Measurements from ENCODE around the gene BDH1. TPM values are rescaled to one million over a fixed set of nuclear protein-coding genes. Genes with fewer than 3 reads are reported as not detected.

The BDH1 gene
- total RNA-seq, 1 donor from 2014 or later, result 71.2 TPM

DNA sequence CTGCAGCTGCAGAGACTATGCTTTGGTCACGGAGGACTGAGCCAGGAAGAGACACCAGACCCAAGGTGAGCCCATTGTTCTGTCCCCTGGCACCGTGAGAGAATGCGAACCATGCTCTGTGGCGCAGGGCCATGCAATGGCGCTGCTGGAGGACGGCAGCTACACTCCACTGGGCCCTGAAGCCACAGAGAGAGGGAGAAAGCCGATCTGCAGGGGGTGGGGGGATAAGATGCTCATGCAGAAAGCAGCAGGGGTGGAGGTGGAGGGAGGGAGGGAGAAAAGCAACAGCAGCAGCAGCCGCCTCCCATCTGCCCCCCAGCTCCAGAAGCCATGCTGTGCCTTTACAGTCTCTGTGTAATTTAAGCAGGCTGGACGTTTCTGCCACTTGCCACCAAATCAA, 5.3 kb downstream of the BDH1 start:
- intact Hi-C loops (cut with micrococcal nuclease), result loop anchor here (5.0 to 10.0 kb wide), 4 partner anchors 683 to 1116 kb away; partner anchors contain the start of genes NRROS, SENP5 and UBXN7

DNA sequence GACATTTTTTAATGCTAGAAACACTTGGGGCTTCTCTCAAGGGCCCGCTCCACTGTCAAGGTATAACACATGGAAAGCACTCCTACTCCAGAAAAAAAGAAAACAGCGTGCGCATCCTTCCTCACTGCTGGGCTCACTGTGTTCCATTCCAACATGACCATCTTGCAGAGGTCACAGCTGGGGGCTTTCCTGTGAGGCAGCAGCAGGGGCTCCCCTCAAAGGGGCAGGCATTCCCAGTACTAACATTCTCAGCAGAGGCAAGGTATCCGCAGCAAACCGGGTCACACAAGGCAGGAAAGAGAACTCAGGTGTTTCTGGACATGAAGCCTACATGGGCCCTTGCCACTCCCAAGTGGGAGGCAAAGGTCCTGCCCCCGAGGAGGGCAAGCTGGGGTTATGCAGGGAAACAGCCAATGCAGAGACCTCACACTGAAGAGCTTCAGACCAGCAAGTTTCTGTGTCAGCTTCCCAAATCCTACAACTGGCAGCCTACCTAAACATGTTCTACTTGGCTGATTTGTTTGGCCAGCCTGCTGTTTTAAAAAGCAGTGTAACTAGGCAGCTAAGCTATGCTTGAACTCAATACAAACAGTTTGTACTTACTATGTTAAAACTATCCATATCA, 6.4 kb downstream of the BDH1 start:
- intact Hi-C loops (cut with micrococcal nuclease), result no loop called here

DNA sequence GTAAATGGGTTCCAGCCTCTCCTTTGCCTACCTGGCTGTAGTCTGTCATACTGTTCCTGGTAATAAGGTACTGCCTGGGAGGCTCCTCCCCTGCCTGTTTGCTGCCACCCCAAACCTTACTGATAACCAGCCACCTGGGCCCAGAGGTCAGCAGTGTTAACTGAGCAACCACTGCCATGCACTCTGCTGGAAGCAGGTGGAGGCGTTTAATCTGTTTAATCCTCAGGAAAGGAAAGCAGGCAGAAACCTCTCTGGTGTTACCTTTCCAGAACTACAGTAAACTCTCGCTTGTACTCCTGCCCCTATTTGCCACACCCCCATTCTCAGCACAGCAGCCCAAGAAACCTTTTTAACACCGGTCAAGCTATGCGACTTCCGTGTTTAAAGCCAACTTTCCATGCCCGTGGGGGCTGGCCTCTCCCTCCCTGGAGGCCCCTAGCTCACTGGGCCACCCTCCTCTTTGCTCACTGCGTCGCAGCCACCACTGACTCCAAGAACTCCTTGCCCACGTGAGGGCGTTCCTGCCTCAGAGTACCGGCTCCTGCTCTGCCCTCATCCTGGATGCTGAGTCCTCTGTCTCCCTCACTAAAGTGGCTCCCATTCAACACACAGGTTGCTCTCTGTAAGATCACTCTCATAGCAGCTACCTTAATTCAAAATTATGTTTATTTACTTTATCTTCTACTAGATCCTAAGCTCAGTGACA, 8.3 kb downstream of the BDH1 start:
- intact Hi-C loops (cut with micrococcal nuclease), result no loop called here

GRCh38 chr3:197546307-197547085, 9.3 kb downstream of the BDH1 start:
- intact Hi-C loops (cut with micrococcal nuclease), result no loop called here

DNA sequence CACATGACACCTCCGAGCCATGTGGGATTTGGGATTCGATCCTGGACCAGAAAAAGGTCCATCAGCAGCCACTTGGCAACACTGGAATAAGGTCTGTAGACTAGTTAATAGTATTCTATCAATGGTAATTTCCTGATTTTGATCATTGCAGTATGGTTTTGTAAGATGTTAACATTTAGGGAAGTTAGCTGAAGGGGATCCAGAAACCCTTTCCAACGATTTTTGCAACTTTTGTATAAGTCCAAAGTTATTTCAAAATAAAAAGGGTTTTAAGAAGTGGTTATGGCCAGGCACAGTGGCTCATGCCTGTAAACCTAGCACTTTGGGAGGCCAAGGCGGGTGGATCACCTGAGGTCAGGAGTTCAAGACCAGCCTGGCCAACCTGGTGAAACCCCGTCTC, 10.2 kb downstream of the BDH1 start:
- intact Hi-C loops (cut with micrococcal nuclease), result no loop called here

DNA sequence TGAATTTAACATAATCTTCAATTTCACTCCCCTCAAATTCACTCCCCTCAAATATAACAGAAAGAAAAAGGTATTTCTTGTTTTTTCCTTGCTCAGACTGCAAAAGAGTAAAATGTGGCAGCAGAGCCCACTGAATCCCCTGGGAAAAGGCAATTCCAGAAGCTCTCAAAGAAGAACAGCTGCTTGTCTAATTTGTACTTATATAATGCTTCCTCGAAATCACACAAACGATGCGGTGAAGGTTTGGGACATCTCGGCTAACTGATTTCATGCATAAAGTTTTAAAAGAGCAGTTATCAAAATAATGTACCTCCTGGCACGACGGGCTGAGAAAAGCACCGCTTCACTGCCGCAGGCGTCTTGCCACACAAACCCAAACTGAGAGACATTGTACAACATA, 10.7 kb downstream of the BDH1 start:
- intact Hi-C loops (cut with micrococcal nuclease), result no loop called here

- intact Hi-C loops (cut with micrococcal nuclease), result no loop called here
Observed at GRCh38 chr3:197542741-197543454, 12.9 kb downstream of the BDH1 start.

DNA sequence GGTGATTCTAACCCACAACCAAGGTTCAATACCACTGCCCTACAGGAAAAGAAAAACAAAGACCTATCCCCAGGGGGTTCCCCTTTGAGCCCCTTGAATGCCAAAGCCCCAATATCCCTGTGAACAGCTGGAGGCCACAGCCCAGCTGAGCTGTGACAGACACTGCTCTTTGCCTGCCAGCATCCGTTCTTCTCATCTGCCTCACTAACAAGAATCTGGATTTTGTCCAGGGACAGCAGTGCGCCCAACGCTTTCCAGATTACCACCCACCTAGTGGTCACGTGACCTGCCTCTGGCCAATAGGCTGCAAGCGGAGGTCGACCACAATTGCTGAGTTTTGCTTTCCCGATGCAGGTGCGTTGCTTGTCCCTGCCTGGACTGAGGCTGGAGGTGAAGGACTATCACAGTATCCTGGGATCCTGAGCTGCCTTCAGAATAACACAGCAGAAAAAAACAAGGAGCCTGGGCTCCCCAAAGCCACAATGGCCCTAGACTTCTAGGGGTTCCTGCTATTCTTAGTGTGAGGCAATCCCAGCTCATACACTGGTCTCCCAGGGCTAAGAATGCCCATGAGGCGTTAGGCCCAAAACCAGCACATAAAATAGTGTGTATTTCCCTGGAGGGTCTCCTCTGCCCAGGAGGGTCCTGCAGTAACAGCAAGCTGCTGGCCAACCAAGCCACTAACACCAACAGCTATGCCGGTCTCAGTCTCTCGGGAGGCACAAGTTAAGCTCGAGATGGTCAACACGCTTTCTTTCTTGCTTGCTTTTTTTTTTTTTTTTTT, 13.8 kb downstream of the BDH1 start:
- intact Hi-C loops (cut with micrococcal nuclease), result no loop called here

GRCh38 chr3:197540961-197541377, 14.8 kb downstream of the BDH1 start:
- intact Hi-C loops (cut with micrococcal nuclease), result no loop called here

GRCh38 chr3:197539651-197540051, 16.1 kb downstream of the BDH1 start:
- intact Hi-C loops (cut with micrococcal nuclease), result no loop called here

DNA sequence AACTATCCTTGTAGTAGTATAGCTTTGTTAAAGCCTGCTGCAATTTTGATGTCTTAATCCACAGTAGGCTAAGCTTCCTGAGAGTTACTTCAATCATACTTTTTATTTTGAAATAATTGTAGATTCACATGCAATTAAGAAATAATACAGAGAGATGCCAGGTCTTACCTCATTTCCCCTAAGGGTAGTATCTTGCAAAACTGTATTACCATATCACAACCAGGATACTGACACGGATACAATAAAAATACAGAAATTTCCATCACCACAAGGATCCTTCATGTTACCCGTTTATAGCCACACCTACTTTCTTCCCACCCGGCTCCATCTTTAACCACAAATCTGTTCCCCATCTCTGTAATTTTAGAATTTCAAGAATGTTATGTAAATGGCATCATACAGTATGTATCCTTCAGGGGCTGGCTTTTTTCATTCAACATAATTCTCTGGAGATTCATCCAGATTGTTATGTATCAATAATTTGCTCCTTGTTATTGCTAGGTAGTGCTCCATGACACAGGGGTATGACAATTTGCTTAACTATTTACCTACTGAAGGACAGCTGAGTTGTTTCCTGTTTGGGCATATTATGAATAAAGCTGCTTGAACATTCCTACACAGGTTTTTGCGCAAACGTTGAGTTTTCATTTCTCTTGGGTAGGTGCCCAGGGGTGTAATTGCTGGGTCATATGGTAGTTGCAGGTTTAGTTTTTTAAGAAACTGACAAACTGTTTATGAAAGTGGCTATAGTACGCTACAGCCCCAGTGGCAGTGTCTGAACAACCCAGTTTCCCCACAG, 21.6 kb downstream of the BDH1 start:
- intact Hi-C loops (cut with micrococcal nuclease), result no loop called here

DNA sequence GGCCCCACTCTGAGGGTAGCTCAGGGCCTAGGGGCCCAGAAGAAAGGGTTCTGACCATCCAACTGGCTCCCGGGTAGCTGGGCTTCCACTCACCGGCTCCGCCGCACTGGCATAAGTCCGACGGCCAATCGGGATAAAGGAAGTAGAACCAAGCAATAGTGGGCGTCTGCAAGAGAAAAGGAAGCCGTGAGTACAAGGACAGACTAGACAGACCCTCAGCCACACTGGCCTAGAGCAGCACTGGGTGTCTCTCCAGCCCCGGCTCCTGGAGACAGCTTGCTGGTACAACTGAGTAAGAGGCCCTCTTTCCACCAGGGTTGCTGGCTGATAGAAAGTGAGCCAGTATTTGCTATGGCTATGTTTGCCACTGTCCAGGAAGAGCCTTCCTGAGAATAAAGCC, 22.4 kb downstream of the BDH1 start:
- intact Hi-C loops (cut with micrococcal nuclease), result no loop called here

- intact Hi-C loops (cut with micrococcal nuclease), result no loop called here
Observed at GRCh38 chr3:197532388-197532787, 23.4 kb downstream of the BDH1 start.

- intact Hi-C loops (cut with micrococcal nuclease), result no loop called here
Observed at GRCh38 chr3:197528190-197528589, 27.6 kb downstream of the BDH1 start.

- intact Hi-C loops (cut with micrococcal nuclease), result no loop called here
Observed at GRCh38 chr3:197527569-197527968, 28.2 kb downstream of the BDH1 start.

- intact Hi-C loops (cut with micrococcal nuclease), result no loop called here
Observed at GRCh38 chr3:197525706-197526105, 30.1 kb downstream of the BDH1 start.

GRCh38 chr3:197524128-197524527, 31.6 kb downstream of the BDH1 start:
- intact Hi-C loops (cut with micrococcal nuclease), result no loop called here

GRCh38 chr3:197523526-197523925, 32.2 kb downstream of the BDH1 start:
- intact Hi-C loops (cut with micrococcal nuclease), result no loop called here

DNA sequence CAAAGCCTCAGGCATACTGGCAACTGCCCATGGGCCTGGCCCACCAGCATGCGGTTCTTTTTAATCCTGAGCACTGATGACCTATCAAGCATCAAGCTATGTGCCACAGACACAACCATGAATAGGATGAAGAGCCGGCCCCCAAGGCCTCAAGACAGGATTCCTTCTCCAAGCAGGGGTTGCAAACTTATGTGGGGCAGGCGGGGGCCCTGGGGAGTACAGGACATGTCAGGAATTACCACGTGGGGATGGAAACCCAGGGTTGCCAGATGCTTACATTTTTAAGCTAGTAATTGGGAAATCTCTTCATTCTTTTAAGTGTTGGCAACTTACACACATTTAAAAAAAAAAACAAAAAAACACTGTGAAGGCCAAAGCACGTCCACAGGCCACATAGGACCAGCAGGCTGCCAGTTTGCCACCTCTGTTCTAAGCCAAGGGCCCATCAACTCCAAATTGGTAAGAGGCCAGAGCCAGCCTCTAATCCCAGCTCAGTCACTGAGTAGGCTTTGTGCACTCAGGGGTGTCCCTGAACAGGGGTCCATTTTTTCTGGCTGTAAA, 32.8 kb downstream of the BDH1 start:
- intact Hi-C loops (cut with micrococcal nuclease), result no loop called here

All from T-helper 1 cell treated with Interleukin-12 subunit alpha and Interleukin-12 subunit beta and Interleukin-4 antibody, amounts not matched to agents 30 ng/mL and 1 ng/mL, for 36 hours (primary cell).